AG04450 (cell line): ENCODE results near the gene DCAF5. TPM values are rescaled to one million over a fixed set of nuclear protein-coding genes. Genes with fewer than 3 reads are reported as not detected.

Experiments used
- CTCF ChIA-PET: fragments of 300-600, 350-600 bp; formaldehyde crosslinking; extraction: SDS; loops from one replicate; lab custom pipeline; 2022; ENCODE audit warnings: antibody characterized with exemption, inconsistent platforms; lab: Charles Lee
- POLR2A ChIA-PET: fragments of 350-600 bp; formaldehyde crosslinking; extraction: SDS; loops from one replicate; lab custom pipeline; 2021; ENCODE audit warnings: antibody characterized with exemption, inconsistent platforms; lab: Yijun Ruan, JAX
- DNase-seq: peaks from one replicate; pipeline ENCODE4 v3.0.0-alpha.2; 2011; ENCODE audit warnings: low read depth, low spot score
- H3K27ac ChIP-seq: one replicate; pipeline ENCODE4 v1.5.1; 2012; ENCODE audit warnings: low read depth, low read length, control low read depth
- H3K27me3 ChIP-seq: one replicate; pipeline ENCODE4 v1.6.0; 2012; ENCODE audit warnings: low read length; ENCODE audit not compliant: control insufficient read depth, insufficient read depth
- H3K4me3 ChIP-seq: 2 replicates; pipeline ENCODE4 v1.5.1; 2011; ENCODE audit warnings: mild to moderate bottlenecking, low read depth, low read length, control low read depth
- H3K9me3 ChIP-seq: 2 replicates; pipeline ENCODE4 v1.5.1; 2012; ENCODE audit warnings: low read length; ENCODE audit not compliant: control insufficient read depth, insufficient read depth
- polyA plus RNA-seq: library from polyadenylated mRNA; depleted of rRNA; stranded (reverse); fragments of >200 nt; gene quantifications from 2 replicates; pipeline ENCODE4 v1.2.3, GENCODE V29; 2011
- TF ChIP-seq, protein P1 (sequence below): IDR thresholded peaks from 2 replicates; pipeline ENCODE4 v1.5.1; 2011; ENCODE audit warnings: low read depth, low read length, control low read depth, inconsistent platforms

DCAF5 gene
- polyA plus RNA-seq, 1 experiment: 32.4 TPM

DNA sequence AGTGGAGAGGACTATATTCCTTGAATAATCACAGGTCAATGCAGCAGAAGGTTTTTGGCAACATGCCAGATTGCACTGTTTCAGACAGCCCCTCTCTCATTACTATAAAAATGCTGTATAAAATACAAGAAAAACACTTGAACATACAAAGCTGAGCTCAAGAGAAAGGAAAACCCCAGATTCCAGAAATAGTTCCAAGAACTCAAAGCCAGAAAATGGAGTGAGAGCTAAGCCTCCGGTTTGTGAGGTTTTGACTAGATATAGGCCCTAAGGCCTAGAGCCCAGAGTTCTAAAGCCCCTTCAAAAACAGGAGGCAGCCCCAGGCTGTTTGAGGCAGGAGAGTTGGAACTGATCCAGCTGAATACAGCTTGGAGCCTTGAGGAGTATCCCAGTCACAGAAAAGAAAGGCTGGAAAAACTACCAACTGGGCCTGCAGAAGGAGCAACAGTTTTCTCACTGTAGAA lies 144.5 kb downstream of the DCAF5 start:
- TF ChIP-seq, protein P1, sequence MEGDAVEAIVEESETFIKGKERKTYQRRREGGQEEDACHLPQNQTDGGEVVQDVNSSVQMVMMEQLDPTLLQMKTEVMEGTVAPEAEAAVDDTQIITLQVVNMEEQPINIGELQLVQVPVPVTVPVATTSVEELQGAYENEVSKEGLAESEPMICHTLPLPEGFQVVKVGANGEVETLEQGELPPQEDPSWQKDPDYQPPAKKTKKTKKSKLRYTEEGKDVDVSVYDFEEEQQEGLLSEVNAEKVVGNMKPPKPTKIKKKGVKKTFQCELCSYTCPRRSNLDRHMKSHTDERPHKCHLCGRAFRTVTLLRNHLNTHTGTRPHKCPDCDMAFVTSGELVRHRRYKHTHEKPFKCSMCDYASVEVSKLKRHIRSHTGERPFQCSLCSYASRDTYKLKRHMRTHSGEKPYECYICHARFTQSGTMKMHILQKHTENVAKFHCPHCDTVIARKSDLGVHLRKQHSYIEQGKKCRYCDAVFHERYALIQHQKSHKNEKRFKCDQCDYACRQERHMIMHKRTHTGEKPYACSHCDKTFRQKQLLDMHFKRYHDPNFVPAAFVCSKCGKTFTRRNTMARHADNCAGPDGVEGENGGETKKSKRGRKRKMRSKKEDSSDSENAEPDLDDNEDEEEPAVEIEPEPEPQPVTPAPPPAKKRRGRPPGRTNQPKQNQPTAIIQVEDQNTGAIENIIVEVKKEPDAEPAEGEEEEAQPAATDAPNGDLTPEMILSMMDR: no peak
- no peaks in the 10 kb centered on the region for H3K27me3 ChIP-seq
- POLR2A ChIA-PET: no interaction called here
- DNase-seq: no peak
- H3K4me3 ChIP-seq: no peak overlapping the region
- no peaks in the 10 kb centered on the region for H3K9me3 ChIP-seq
- CTCF ChIA-PET: interaction anchor here (1.4 kb wide), 1 partner anchor 99 kb away, joined by 4 read pairs; no protein-coding TSS in a partner anchor
- H3K27ac ChIP-seq: peak overlapping the region; percentile 81

DNA sequence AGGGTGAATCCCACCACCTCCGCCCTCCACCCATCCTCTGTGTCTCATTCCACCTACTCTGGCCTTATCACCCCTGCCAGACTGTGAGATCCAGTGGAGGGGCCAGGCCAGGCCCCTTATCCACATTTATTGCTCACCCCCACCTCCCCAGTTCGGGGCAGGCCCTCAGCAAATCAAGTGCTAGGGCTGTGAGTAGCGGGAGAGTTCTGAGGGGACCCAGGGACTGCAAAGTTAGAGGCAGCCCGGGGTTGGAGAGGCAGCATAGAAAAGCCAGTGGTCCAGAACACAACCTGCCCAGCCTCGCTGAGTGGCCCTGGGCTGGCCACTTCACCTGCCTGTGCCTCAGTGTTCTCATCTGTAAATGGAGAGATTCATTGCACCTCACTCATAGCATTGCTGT lies 146.6 kb downstream of the DCAF5 start:
- Histone ChIP-seq H3K27ac (peak overlapping the region; percentile 65), H3K4me3 (no peak overlapping the region), H3K27me3 (no peaks in the 10 kb centered on the region), H3K9me3 (no peaks in the 10 kb centered on the region)
- DNase-seq: no peak
- ChIA-PET CTCF (interaction anchor here (1.1 kb wide), 1 partner anchor 84 kb away, joined by 3 read pairs; no protein-coding TSS in a partner anchor), POLR2A (interaction anchor here (1.0 kb wide), 1 partner anchor 34 kb away, joined by 4 read pairs; no protein-coding TSS in a partner anchor)
- TF ChIP-seq, protein P1: no peak

DNA sequence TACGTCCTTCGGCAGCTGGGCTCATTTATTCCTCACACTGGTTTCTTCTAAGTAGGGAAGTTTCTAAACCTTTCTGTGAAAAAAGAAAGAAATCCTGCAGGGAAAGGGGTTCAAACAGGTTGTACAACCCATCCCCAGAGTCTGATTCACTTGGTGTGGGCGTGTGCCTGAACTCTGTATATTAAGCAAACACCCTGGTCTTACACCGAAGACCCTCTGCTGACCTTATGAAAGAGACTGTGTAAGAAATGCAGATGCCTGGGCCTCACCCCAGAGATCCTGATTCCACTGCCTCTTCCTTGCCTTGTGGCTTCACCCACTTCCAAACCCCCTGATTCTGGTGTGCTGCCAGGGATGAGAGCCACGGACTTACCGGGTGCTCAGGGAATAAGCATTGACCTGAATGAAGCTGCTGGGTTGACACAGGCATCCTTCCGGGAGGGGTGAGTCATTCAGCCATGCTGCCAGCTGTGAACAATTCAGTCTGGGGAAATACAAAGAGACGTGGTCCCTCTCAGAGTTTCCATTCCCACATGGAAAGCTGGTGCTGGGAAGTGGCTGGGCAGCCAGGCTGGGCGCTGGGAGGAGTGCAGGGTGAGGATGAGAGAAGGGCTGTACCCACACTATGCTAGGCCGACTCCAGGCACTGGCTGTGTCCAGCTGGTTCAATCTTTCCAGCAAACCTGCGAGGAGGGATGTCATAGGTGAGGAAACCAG lies 147.3 kb downstream of the DCAF5 start:
- POLR2A ChIA-PET: interaction anchor here (0.6 to 1.0 kb wide), 3 partner anchors 28 to 40 kb away, joined by 3 to 4 read pairs (median 3); no protein-coding TSS in a partner anchor
- Histone ChIP-seq H3K4me3 (no peak overlapping the region), H3K9me3 (no peaks in the 10 kb centered on the region), H3K27ac (peak overlapping the region; percentile 65), H3K27me3 (no peaks in the 10 kb centered on the region)
- TF ChIP-seq, protein P1: no peak
- peak; percentile 72 for DNase-seq
- CTCF ChIA-PET: interaction anchor here (0.5 to 1.2 kb wide), 3 partner anchors 11 to 84 kb away, joined by 3 read pairs; no protein-coding TSS in a partner anchor

DNA sequence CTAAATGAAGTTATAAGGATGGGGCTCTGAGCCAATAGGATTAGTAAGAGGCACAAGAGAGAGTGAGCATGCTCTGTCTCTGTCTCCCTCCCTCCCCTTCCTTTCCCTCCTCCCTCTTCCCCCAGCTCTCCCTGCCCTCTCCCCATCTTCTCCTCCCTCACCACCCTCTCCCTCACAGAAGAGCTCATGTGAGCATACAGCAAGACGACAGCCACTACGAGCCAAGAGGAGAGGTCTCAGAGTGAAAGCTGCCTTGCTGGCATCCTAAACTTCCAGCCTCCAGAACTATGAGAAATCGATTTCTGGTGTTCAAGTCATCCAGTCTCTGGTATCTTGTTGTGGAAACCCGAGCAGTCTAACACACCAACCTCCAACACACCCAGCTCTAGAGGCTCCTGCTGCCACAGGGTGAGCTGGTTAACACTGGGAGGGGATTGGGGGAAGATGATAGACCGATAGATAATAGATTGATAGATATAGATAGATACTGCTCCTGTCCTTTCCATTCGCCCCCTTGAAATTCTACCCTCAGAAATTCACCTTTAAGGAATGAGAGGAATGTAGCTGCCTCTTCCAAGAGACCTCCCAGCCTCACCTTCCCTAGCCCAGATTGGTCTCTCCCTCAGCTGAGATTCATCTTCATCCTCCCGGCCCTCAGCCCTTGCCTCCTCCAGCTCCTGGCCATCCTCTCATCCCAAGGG lies 148.0 kb downstream of the DCAF5 start:
- Histone ChIP-seq H3K27me3 (no peaks in the 10 kb centered on the region), H3K4me3 (no peak overlapping the region), H3K9me3 (no peaks in the 10 kb centered on the region), H3K27ac (peak overlapping the region; percentile 43)
- no peak for DNase-seq
- ChIA-PET POLR2A (interaction anchor here (0.6 to 1.1 kb wide), 4 partner anchors 28 to 40 kb away, joined by 3 to 4 read pairs (median 4); no protein-coding TSS in a partner anchor), CTCF (interaction anchor here (0.6 to 1.2 kb wide), 4 partner anchors 12 to 103 kb away, joined by 3 to 4 read pairs (median 3); no protein-coding TSS in a partner anchor)
- TF ChIP-seq, protein P1: no peak
